GM21786 (cell line): ENCODE results near the gene MMP23B.
A peak's percentile ranks its signal among the peaks of the same experiment; 100 is the strongest.
"Not testable (repeated sequence)": the region's sequence is repeated elsewhere in the genome, so short reads cannot be mapped to it uniquely, and the experiment has no call there.

Experiments
- ATAC-seq: cut with Tn5 transposase; IDR thresholded peaks from one replicate; pipeline ENCODE4 v1.9.1; 2021; ENCODE audit not compliant: unreplicated experiment

MMP23B gene

GRCh38 chr1:1630191-1630964 lies 1.6 kb upstream of the MMP23B start:
- ATAC-seq = peak; percentile 63

GRCh38 chr1:1630965-1631781 lies 800 bp upstream of the MMP23B start:
- ATAC-seq = no peak

GRCh38 chr1:1633409-1633808 lies 1.4 kb downstream of the MMP23B start:
- not testable (repeated sequence) for ATAC-seq

- ATAC-seq = not testable (repeated sequence)
Observed at GRCh38 chr1:1634613-1635012, 2.6 kb downstream of the MMP23B start.

GRCh38 chr1:1636621-1637478 lies 4.9 kb downstream of the MMP23B start:
- not testable (repeated sequence) for ATAC-seq

GRCh38 chr1:1637479-1637875 lies 5.5 kb downstream of the MMP23B start:
- not testable (repeated sequence) for ATAC-seq

GRCh38 chr1:1638528-1638927 lies 6.6 kb downstream of the MMP23B start:
- not testable (repeated sequence) for ATAC-seq

- ATAC-seq = not testable (repeated sequence)
Observed at GRCh38 chr1:1639368-1639767, 7.4 kb downstream of the MMP23B start.

- ATAC-seq = not testable (repeated sequence)
Observed at GRCh38 chr1:1640081-1640480, 8.1 kb downstream of the MMP23B start.

- not testable (repeated sequence) for ATAC-seq
Observed at GRCh38 chr1:1640711-1641461, 8.9 kb downstream of the MMP23B start.

- not testable (repeated sequence) for ATAC-seq
Observed at GRCh38 chr1:1646326-1646725, 14.4 kb downstream of the MMP23B start.

GRCh38 chr1:1647567-1648241 lies 15.7 kb downstream of the MMP23B start:
- ATAC-seq = not testable (repeated sequence)

GRCh38 chr1:1648265-1648664 lies 16.3 kb downstream of the MMP23B start:
- ATAC-seq = not testable (repeated sequence)

GRCh38 chr1:1658583-1659549 lies 26.9 kb downstream of the MMP23B start, which contains the start of gene CDK11B:
TSS of gene CDK11B (minus strand) at chr1:1659004. CDS start at chr1:1657485, 1,519 bp downstream.
- ATAC-seq = peak; percentile 75

GRCh38 chr1:1662392-1662791 lies 30.4 kb downstream of the MMP23B start:
- not testable (repeated sequence) for ATAC-seq

GRCh38 chr1:1662830-1663560 lies 31.0 kb downstream of the MMP23B start:
- not testable (repeated sequence) for ATAC-seq

- ATAC-seq = not testable (repeated sequence)
Observed at GRCh38 chr1:1664318-1664717, 32.3 kb downstream of the MMP23B start.
